Panc1 (cell line): Measurements from ENCODE around the gene MYADM. TPM values are rescaled to one million over a fixed set of nuclear protein-coding genes. Genes with fewer than 3 reads are reported as not detected.

Experiments
- total RNA-seq: library from RNA; stranded (reverse); gene quantifications from one replicate; pipeline ENCODE4 v1.2.1, GENCODE V29; 2021; ENCODE audit not compliant: unreplicated experiment

The MYADM gene
- total RNA-seq, 1 experiment from 2014 or later, result 469 TPM

Other genes starting within 250 kb of the MYADM start
- not detected for gene DPRX, start 235.9 kb upstream of the MYADM start, total RNA-seq
- 0.05 TPM for gene NLRP12, start 43.6 kb upstream of the MYADM start, total RNA-seq
- gene PRKCG, start 14.3 kb downstream of the MYADM start, total RNA-seq, result 2.5 TPM
- gene CACNG7, start 41.4 kb downstream of the MYADM start, total RNA-seq, result 7.7 TPM
- 17.7 TPM for gene CACNG8, start 95.1 kb downstream of the MYADM start, total RNA-seq
- gene CACNG6, start 123.8 kb downstream of the MYADM start, total RNA-seq, result 14.6 TPM
- 1.5 TPM for gene VSTM1, start 196.0 kb downstream of the MYADM start, total RNA-seq
- not detected for gene TARM1, start 213.5 kb downstream of the MYADM start, total RNA-seq
- gene OSCAR, start 232.9 kb downstream of the MYADM start, total RNA-seq, result 6.8 TPM
- gene NDUFA3, start 235.0 kb downstream of the MYADM start, total RNA-seq, result 211 TPM
- gene TFPT, start 247.8 kb downstream of the MYADM start, total RNA-seq, result 45.4 TPM
- 117 TPM for gene PRPF31, start 247.9 kb downstream of the MYADM start, total RNA-seq